SK-N-SH (cell line): ENCODE data around the gene MPZ. TPM values are rescaled to one million over a fixed set of nuclear protein-coding genes. Genes with fewer than 3 reads are reported as not detected.

ENCODE experiments used
- CTCF ChIA-PET: fragments of 300-600, 350-600 bp; formaldehyde crosslinking; extraction: SDS; loops from one replicate; lab custom pipeline; 2021; lab: Yijun Ruan, JAX
- POLR2A ChIA-PET: fragments of 350-600 bp; sonication (Branson Sonifier 250); formaldehyde crosslinking; extraction: SDS; loops from one replicate; lab custom pipeline; 2020; ENCODE audit warnings: antibody characterized with exemption, inconsistent platforms; lab: Yijun Ruan, JAX
- DNase-seq: peaks from one replicate; pipeline ENCODE4 v3.0.0; 2012
- H2AFZ ChIP-seq: fragments of 200-600 bp; sonication (generic); 2 replicates; pipeline ENCODE4 v1.8.1; 2016; ENCODE audit warnings: antibody characterized with exemption, mild to moderate bottlenecking, low read depth
- H3F3A ChIP-seq: fragments of 200-600 bp; sonication (generic); replicated peaks from 2 replicates; pipeline ENCODE3; 2016; ENCODE audit warnings: antibody characterized with exemption, mild to moderate bottlenecking; ENCODE audit not compliant: insufficient read depth
- H3K27ac ChIP-seq, 2 experiments: fragments of 200-500 bp in 1 of 2; fragments of 200-600 bp in 1 of 2; sonication (Bioruptor generic) in 1 of 2; sonication (generic), shearing (Covaris generic) in 1 of 2; 2 replicates each; pipeline versions ENCODE4 v1.5.1 to v1.6.1; 2014 to 2016; ENCODE audit warnings: low read depth in 2 of 2, inconsistent platforms in 1 of 2, low read length in 1 of 2, mild to moderate bottlenecking in 1 of 2, mixed read lengths in 1 of 2
- H3K27me3 ChIP-seq: fragments of 200-600 bp; sonication (generic), shearing (Covaris generic); 2 replicates; pipeline ENCODE4 v1.6.1; 2016; ENCODE audit warnings: mixed run types; ENCODE audit not compliant: insufficient read depth
- H3K36me3 ChIP-seq, 2 experiments: fragments of 200-500 bp in 1 of 2; fragments of 200-600 bp in 1 of 2; sonication (Bioruptor generic) in 1 of 2; sonication (generic) in 1 of 2; replicated peaks in 1 of 2; 2 replicates each; pipeline versions ENCODE3 to v1.5.1; 2014 to 2016; ENCODE audit warnings: low read length in 1 of 2, mild to moderate bottlenecking in 1 of 2; ENCODE audit not compliant: insufficient read depth in 2 of 2, control insufficient read depth in 1 of 2
- H3K4me1 ChIP-seq, 2 experiments: fragments of 200-500 bp in 1 of 2; fragments of 200-600 bp in 1 of 2; sonication (Bioruptor generic) in 1 of 2; sonication (generic), shearing (Covaris generic) in 1 of 2; 2 replicates each; pipeline versions ENCODE4 v1.5.1 to v1.6.1; 2014 to 2016; ENCODE audit warnings: low read depth in 1 of 2, low read length in 1 of 2, mixed run types in 1 of 2; ENCODE audit not compliant: insufficient read depth in 2 of 2, control insufficient read depth in 1 of 2
- H3K4me2 ChIP-seq: fragments of 200-600 bp; sonication (generic), shearing (Covaris generic); 2 replicates; pipeline ENCODE4 v1.6.1; 2017; ENCODE audit warnings: mixed run types
- H3K4me3 ChIP-seq, 2 experiments: fragments of 200-500 bp in 1 of 2; fragments of 200-600 bp in 1 of 2; sonication (Bioruptor generic) in 1 of 2; sonication (generic), shearing (Covaris generic) in 1 of 2; 2 replicates each; pipeline versions ENCODE4 v1.5.1 to v1.8.1; 2014 to 2016; ENCODE audit warnings: low read depth in 2 of 2, inconsistent platforms in 1 of 2, low read length in 1 of 2, mild to moderate bottlenecking in 1 of 2, mixed read lengths in 1 of 2, moderate library complexity in 1 of 2
- H3K79me2 ChIP-seq: fragments of 200-600 bp; sonication (generic); 2 replicates; pipeline ENCODE4 v1.8.1; 2017; ENCODE audit warnings: mild to moderate bottlenecking; ENCODE audit not compliant: insufficient read depth
- H3K9ac ChIP-seq: fragments of 200-600 bp; sonication (generic); 2 replicates; pipeline ENCODE4 v1.6.1; 2017; ENCODE audit warnings: mixed run types
- H3K9me2 ChIP-seq: fragments of 200-600 bp; sonication (generic); 2 replicates; pipeline ENCODE4 v1.6.1; 2017; ENCODE audit warnings: mixed run types
- H3K9me3 ChIP-seq: fragments of 200-600 bp; sonication (generic); 2 replicates; pipeline ENCODE4 v1.6.1; 2017; ENCODE audit warnings: mixed run types, mild to moderate bottlenecking, moderate library complexity
- H4K20me1 ChIP-seq: fragments of 200-600 bp; sonication (generic); 2 replicates; pipeline ENCODE4 v1.6.1; 2017; ENCODE audit warnings: mild to moderate bottlenecking, mixed run types; ENCODE audit not compliant: insufficient read depth
- NFIC ChIP-seq: IDR thresholded peaks from 2 replicates; pipeline ENCODE4 v1.4.0; 2012; ENCODE audit warnings: borderline replicate concordance
- WGBS: methylation state at CpG from one replicate; pipeline ENCODE4 v1.1.6; 2017; ENCODE audit warnings: low lambda C conversion rate; 5-methylcytosine and 5-hydroxymethylcytosine counted together
- polyA plus RNA-seq, 3 experiments: library from polyadenylated mRNA; depleted of rRNA; stranded (reverse); fragments of >200 nt; gene quantifications; 2 replicates each; pipeline ENCODE4 v1.2.3, GENCODE V29; 2012
- TF ChIP-seq, protein P1 (sequence below): IDR thresholded peaks from 2 replicates; pipeline ENCODE4 v1.6.1; 2012; ENCODE audit warnings: mild to moderate bottlenecking, low read depth, low read length, moderate library complexity
- TF ChIP-seq, protein P2 (sequence below): IDR thresholded peaks from 2 replicates; pipeline ENCODE4 v1.4.0; 2012; ENCODE audit warnings: low read depth, borderline replicate concordance
- TF ChIP-seq, protein P3 (sequence below): IDR thresholded peaks from 2 replicates; pipeline ENCODE4 v1.4.0; 2012; ENCODE audit warnings: low read depth, borderline replicate concordance

Gene MPZ
- polyA plus RNA-seq, 1 of the 3 experiments (the other 2 are of a cell fraction), result 2.4 TPM

DNA sequence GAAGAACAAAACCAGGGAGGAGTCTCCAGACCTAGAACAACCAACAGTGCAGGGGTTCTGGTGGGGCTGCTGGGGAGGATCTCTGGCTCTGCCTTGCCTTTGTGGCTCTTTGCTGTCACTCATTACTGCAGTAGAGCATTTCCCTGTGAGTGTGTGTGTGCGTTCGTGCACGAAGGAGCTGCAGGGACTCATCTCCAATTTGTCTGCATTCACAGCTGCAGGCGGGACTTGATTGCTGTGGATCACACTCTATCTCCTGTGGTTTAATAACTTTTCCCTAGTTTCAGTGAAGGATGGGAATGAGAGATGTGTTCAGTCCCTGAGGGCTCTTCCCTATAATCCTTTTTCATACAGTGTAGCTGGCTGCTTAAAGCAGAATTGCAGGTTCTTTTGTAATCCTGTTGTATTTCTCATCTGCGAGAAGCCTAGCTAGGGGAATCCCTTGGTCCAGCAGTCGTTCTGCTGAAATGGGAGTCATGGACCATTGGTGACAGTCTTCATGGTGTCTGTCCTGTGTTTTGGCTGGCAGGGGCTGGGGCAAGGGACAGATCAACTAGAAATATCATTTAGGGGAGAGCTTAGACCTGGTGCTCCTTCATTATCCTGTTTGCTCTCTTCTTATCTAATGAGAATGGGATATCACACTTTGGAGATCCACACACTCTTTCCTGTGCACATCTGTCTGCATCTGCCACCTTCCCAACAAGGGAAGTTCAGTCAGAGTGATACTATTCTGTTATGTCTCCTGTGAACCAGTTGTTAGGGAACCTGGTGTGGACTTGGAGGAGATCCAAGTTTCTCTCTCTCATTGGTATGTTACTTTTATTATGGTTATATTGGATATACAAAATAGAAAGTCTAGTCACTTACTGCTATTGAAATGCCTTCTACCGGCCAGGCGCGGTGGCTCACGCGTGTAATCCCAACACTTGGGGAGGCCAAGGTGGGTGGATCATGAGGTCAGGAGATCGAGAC is 48.2 kb downstream of the MPZ start:
- no peak overlapping the region for H3K4me3 ChIP-seq
- H3K27me3 ChIP-seq, result peaks cover 32% of the 10 kb centered on the region
- TF ChIP-seq, protein P1, sequence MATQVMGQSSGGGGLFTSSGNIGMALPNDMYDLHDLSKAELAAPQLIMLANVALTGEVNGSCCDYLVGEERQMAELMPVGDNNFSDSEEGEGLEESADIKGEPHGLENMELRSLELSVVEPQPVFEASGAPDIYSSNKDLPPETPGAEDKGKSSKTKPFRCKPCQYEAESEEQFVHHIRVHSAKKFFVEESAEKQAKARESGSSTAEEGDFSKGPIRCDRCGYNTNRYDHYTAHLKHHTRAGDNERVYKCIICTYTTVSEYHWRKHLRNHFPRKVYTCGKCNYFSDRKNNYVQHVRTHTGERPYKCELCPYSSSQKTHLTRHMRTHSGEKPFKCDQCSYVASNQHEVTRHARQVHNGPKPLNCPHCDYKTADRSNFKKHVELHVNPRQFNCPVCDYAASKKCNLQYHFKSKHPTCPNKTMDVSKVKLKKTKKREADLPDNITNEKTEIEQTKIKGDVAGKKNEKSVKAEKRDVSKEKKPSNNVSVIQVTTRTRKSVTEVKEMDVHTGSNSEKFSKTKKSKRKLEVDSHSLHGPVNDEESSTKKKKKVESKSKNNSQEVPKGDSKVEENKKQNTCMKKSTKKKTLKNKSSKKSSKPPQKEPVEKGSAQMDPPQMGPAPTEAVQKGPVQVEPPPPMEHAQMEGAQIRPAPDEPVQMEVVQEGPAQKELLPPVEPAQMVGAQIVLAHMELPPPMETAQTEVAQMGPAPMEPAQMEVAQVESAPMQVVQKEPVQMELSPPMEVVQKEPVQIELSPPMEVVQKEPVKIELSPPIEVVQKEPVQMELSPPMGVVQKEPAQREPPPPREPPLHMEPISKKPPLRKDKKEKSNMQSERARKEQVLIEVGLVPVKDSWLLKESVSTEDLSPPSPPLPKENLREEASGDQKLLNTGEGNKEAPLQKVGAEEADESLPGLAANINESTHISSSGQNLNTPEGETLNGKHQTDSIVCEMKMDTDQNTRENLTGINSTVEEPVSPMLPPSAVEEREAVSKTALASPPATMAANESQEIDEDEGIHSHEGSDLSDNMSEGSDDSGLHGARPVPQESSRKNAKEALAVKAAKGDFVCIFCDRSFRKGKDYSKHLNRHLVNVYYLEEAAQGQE, result peak; percentile 54; the same call in 1 of the 2 replicates
- TF ChIP-seq, protein P2, sequence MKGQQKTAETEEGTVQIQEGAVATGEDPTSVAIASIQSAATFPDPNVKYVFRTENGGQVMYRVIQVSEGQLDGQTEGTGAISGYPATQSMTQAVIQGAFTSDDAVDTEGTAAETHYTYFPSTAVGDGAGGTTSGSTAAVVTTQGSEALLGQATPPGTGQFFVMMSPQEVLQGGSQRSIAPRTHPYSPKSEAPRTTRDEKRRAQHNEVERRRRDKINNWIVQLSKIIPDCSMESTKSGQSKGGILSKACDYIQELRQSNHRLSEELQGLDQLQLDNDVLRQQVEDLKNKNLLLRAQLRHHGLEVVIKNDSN, result no peak
- TF ChIP-seq NFIC, result no peak
- TF ChIP-seq, protein P3, sequence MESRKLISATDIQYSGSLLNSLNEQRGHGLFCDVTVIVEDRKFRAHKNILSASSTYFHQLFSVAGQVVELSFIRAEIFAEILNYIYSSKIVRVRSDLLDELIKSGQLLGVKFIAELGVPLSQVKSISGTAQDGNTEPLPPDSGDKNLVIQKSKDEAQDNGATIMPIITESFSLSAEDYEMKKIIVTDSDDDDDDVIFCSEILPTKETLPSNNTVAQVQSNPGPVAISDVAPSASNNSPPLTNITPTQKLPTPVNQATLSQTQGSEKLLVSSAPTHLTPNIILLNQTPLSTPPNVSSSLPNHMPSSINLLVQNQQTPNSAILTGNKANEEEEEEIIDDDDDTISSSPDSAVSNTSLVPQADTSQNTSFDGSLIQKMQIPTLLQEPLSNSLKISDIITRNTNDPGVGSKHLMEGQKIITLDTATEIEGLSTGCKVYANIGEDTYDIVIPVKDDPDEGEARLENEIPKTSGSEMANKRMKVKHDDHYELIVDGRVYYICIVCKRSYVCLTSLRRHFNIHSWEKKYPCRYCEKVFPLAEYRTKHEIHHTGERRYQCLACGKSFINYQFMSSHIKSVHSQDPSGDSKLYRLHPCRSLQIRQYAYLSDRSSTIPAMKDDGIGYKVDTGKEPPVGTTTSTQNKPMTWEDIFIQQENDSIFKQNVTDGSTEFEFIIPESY, result no peak
- no peak overlapping the region for H2AFZ ChIP-seq
- no peak overlapping the region for H3K9ac ChIP-seq
- CTCF ChIA-PET, result interaction anchor here (0.7 to 1.2 kb wide), 5 partner anchors 30 to 121 kb away, joined by 3 to 4 read pairs (median 3); partner anchors contain the start of gene APOA2
- POLR2A ChIA-PET, result no interaction called here
- DNase-seq, result no peak
- no peak overlapping the region for H3K4me2 ChIP-seq
- H3K9me3 ChIP-seq, result peaks cover 8% of the 10 kb centered on the region; the same call in 1 of the 2 replicates
- peaks cover 8% of the 10 kb centered on the region in 2 experiments; a peak in 3 of 4 replicates for H3K4me1 ChIP-seq
- no peak overlapping the region for H3K27ac ChIP-seq
- no peaks in the 10 kb centered on the region for H3K36me3 ChIP-seq
- no peaks in the 10 kb centered on the region for H4K20me1 ChIP-seq
- WGBS, result 74% methylated on average over 12 of the region's 12 CpGs
- H3F3A ChIP-seq, result no peaks in the 10 kb centered on the region
- no peaks in the 10 kb centered on the region for H3K9me2 ChIP-seq
- H3K79me2 ChIP-seq, result no peaks in the 10 kb centered on the region
